Mammary epithelial cell (primary cell): ENCODE results near the gene LRRC28.

Source experiments
- EZH2 ChIP-seq: IDR thresholded peaks from 2 replicates; pipeline ENCODE4 v1.6.1; 2012; ENCODE audit warnings: low read length, inconsistent platforms, borderline replicate concordance
- TF ChIP-seq, protein P1 (sequence below), 2 donors: IDR thresholded peaks in 1 of 2; conservative IDR thresholded peaks in 1 of 2; 2 replicates each; pipeline ENCODE4 v1.5.1; 2011 to 2012; ENCODE audit warnings: inconsistent platforms in 2 of 2, low read length in 2 of 2, mild to moderate bottlenecking in 2 of 2, control low read depth in 1 of 2, low read depth in 1 of 2; ENCODE audit not compliant: insufficient read depth in 1 of 2; ENCODE audit errors: extremely low read depth in 1 of 2

DNA sequence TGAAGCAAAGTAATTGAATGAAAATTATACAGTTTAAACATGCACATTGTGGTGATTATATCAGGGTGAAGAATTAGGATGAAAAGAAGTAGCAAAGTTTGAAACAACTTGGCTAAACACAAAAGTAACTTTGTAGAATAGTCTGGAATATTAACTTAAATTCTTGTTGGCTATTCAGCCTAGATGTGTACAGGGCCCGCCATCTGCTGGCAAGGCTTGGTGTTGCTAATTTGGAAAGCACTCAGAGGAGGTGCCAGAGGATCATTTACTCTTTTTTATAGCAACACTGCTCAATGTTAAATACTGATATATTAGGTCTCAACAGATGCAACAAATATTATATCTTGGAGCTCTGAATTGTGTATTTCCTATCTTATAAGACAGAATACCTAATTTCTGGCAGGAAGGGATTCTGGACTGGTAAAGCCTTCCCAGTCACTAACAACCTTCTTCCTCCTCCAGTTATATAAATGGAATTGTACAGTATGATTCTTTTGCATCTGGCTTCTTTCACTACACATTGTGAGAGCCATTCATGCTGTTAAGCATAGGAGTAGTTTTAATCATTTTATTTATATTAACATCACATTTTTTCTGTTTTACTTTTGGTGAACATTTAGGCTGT, 38.0 kb upstream of the LRRC28 start:
- TF ChIP-seq, protein P1, sequence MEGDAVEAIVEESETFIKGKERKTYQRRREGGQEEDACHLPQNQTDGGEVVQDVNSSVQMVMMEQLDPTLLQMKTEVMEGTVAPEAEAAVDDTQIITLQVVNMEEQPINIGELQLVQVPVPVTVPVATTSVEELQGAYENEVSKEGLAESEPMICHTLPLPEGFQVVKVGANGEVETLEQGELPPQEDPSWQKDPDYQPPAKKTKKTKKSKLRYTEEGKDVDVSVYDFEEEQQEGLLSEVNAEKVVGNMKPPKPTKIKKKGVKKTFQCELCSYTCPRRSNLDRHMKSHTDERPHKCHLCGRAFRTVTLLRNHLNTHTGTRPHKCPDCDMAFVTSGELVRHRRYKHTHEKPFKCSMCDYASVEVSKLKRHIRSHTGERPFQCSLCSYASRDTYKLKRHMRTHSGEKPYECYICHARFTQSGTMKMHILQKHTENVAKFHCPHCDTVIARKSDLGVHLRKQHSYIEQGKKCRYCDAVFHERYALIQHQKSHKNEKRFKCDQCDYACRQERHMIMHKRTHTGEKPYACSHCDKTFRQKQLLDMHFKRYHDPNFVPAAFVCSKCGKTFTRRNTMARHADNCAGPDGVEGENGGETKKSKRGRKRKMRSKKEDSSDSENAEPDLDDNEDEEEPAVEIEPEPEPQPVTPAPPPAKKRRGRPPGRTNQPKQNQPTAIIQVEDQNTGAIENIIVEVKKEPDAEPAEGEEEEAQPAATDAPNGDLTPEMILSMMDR (conservative IDR thresholded peaks at IDR 0.05 in 1 of 2, IDR thresholded peaks at IDR 0.05 in 1 of 2; ENCODE audit: extremely low read depth in 1 of 2, insufficient read depth in 1 of 2, low read depth in 1 of 2, low read length in 2 of 2): peak; percentile 90 to 92
- no peak for TF ChIP-seq EZH2
